Fibroblast of gingiva (primary cell): ENCODE results near the gene LIG1.

ENCODE experiments used
- DNase-seq: peaks from one replicate; pipeline ENCODE4 v3.0.0-alpha.2; 2011; ENCODE audit warnings: low read depth

The LIG1 gene

GRCh38 chr19:48169939-48170803 lies at the start of gene LIG1, which contains the start of gene ZSWIM9:
Gene LIG1, minus strand, starts transcription at chr19:48170344. Its CDS starts 4,778 bp downstream, at chr19:48165566.
Gene ZSWIM9, plus strand, starts transcription at chr19:48170680. Its CDS starts 1,123 bp downstream, at chr19:48171803.
- DNase-seq: peak; percentile 95

DNA sequence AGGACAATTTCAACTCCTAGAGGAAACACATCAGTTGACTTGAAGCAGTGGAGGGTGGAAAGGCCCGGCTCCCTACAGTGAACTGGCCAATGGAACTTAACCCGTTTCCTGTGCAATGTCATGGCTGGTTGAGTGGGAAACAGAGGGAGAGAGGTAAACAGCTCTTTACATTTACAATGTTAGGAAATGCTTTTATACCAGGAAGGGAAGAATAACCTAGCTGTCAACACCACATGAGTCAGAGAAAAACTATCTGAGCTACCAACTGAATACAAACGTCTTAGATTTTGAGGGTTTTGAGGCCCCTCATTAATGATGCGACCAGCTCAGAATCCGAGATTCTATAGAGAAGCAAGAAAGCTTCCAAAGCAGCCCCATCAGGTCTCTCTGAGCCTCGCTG lies 48.9 kb upstream of the LIG1 start:
- no peak for DNase-seq

- no peak for DNase-seq
Observed at GRCh38 chr19:48216933-48217332, 46.8 kb upstream of the LIG1 start.

DNA sequence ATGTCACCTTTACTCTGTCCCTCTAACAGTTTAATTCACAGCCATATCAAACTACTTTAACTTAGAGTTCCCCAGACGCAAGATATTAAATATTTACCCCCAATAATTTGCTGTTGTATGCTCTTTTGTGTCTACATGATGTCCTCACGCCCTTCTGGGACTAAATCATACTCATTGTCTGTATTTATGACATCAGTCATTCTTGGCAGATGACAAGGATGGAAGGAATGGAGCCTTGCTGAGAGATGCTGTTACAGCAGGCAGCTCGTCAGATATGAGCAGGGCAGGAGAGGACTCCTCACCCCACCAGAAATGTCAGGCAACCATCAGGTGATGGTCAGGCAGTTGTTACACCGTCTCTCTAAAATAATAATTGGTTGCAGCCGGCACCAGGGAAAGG lies 43.8 kb upstream of the LIG1 start:
- no peak for DNase-seq

DNA sequence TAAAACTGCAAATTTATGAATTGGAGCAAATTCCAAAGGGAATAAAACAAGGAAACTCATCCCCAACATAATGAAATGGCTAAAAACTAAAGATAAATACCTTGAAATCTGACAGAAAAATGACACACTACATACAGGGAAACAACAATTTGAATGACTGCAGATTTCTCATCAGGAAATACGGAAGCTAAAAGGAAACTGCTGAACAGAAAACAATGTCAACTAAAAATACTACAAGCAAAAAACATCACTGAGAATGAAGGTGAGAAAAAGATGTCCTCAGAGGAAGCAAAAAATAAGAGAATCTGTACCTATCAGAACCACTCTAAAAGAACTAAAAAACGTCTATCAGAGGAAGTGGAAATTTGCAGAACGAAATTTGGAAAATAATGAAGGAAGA lies 39.9 kb upstream of the LIG1 start:
- no peak for DNase-seq

DNA sequence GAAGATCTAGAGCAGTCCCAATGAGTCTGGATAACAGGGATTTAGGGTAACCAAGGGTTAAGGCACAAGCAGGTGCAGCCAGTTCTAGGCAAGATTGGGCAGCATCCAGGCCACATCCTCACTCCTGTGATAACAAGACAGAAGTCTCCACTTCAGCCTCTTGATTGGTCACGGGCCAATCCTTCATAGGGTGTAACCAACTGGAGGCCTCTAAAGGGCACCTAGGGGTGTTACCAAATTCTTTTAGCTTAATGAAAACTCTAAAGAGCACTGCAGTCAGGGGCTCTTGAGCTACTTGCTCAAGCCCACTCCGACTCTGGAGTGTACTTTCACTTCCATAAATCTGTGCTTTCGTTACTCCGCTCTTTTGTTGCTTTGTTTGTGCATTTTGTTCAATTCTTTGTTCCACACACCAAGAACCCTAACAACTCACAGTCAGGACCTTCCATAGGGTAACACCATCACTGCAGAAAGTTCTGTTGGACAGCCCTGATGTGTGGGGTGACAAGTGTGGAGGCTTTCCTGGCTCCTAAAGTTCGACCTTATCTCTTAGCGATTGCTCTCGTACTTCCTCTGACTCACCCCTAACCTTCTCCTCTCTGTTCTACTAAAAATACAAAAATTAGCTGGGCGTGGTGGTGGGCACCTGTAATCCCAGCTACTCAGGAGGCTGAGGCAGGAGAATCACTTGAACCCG lies 36.4 kb upstream of the LIG1 start:
- DNase-seq: no peak

DNA sequence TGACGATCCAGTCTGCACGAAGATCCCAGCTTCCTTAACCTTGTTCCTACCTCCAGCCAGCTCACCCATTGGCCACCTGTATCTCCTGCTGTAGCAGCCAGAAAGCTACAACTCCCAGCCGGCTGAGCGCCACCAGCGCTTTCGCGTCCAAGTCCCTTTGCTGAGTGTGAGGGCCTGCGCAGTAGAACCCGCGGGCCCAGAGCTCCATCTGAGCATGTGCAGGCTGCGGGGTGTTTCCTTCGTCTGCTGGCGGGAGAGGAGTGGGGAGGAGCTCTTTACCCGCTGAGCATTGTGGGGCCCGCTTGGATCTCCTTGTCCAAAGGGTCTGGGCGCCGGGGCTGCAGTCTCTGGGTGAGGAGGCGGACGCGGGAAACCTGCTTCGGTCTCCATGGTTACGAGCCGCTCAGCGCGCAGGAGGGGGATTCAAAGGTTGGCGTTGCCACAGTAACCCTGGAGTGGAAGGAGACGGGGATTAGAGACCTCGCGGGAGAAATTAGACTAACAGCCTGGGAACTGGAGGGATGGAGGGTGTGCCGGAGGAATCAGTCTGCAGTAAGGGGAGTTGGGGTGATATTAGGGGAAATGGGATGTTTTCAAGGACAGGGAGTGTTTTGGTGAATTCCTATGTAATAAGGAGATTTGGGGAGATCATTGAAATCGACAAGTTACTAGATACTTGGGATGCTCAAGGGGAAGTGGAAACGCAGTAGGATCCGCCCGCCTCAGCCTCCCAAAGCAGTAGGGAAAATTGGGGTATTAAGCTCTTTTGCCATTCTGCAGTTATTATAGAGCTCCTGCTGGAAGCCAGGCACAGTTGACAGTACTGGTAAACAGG lies 33.9 kb upstream of the LIG1 start:
- peak; percentile 89 for DNase-seq

DNA sequence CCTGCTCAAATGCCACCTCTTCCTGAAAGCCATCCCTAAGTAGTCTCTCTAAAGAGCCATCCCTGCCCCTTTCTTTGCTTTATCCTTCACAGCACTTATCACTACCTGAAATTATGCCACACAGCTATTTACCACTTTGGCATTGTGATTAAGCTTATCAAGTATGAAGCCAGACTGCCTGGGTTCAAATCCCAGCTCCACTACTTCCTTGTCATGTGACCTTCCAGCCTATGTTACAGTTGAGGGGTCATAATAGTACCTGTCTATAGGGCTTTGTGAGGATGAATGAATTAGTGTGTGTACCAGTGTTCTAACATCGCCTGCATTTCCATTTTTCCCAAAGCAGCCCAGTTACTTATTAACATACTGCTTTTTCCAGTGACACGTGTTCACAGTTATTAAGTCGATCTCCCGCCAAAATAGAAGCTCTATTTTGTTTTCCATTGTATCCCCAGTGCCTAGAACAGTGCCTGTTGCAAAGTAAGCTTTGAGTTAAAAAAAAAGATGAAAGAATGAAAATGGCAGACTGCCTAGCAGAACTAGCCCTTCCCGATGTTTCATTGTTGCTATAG lies 33.2 kb upstream of the LIG1 start:
- no peak for DNase-seq

DNA sequence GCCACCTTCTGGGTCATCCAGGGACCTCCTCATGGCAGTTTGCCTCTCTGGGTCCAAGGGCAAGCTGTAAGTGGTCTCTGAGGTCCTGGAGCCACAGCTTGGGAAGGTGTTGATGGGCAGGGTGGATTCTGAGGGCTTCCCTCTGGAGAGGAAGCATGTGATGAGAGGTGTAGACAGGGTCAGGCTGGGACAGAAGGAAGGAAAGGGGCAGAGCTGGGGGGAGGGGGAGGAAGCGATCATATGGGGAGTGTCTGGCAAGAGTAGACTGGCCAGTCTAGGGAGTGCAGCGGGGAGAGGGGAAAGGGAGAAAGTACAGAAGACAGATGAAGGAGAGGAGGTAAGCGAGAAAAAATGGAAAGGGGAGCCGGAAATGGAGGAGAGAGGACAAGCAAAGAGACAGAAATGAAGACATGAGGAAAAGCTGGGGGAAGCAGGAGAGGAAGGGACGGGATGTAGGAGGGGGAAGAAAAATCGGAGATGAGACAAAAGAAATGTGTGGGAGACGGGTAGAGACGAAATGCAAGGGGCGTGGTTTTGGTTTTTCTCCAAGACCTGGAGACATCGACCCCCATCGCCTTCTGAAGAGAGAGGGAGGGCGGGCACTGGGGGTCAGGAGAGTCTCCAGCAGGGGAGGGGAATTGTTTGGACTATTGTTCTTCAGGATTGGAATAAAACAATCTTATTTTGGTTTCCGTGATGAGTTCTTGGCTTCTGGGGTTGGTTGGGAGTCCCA lies 27.0 kb upstream of the LIG1 start:
- DNase-seq: no peak

- DNase-seq: no peak
Observed at GRCh38 chr19:48196321-48196763, 26.2 kb upstream of the LIG1 start.

DNA sequence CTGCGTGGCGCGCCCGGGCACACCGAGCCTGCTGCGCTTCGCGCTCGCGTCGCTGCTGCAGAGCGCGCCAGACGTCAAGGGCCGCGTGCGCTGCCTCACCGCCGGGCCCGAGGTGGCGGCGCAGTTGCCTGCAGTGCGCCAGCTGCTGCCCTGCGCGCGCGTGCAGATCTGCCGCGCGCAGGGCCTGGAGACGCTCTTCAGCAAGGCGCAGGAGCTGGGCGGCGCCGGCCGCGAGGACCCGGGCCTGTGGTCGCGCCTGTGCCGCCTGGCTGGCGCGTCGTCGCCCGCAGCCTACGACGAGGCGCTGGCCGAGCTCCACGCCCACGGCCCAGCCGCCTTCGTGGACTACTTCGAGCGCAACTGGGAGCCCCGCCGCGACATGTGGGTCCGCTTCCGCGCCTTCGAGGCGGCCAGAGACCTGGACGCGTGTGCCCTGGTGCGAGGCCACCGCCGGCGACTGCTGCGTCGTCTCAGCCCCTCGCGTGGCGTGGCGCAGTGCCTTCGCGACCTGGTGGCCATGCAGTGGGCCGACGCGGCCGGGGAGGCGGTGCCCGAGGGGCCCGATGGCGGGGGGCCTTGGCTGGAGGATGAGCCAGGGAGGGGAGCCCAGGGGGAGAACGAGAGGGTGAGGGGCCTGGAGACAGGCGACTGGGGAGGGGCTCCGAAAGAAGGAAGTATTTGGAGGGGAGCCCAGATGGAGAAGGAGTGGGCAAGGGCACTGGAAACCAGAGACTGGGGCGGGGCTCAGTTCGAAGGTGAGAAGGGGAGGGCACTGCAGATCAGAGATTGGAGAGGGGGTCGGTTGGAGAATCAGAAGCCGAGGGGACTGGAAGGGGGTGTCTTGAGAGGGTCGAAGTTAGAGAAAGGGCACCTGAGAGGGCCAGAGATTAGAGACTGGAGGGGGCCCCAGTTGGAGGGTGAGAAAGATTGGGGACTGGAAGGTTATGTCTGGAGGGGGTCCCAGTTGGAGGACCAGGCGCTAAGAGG lies 25.0 kb upstream of the LIG1 start:
- no peak for DNase-seq

DNA sequence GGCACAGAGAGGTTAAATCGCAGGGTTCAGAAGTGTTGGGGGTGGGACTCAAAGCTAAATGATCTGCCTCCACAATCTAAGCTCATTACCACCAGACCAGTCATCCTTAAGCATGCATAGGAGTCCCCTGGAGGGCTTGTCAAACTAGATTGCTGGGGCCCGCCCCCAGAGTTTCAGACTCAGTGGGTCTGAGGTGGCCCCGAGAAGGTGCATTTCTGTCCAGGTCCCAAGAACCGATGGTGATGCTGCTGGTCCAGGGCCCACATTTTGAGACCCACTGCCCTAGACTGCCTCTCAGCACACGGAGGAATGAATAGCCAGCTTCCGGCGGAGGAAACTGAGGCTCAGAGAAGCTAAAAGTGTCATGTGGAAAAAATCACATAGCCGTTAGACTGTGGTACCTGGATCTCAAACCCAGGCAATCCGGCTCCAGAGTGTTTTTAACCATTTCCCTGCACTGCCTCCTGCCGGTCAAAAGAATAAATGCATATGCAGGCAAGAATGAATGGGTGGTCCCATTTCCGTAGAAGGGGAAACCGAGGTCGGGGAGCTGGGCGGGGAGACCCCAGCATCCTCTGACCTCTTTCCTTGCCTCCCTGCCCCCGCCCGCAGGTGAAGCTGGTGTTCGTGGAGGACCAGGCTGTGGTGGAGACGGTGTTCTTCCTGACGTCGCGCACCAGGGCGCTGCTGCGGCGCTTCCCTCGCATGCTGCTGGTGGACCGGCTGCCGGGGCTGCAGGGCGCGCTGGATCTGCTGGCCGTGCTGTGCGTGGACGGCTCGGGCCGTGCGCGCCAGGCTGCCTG lies 24.1 kb upstream of the LIG1 start:
- DNase-seq: no peak

GRCh38 chr19:48192750-48193149 lies 22.6 kb upstream of the LIG1 start:
- DNase-seq: no peak

GRCh38 chr19:48190885-48191284 lies 20.7 kb upstream of the LIG1 start:
- no peak for DNase-seq

DNA sequence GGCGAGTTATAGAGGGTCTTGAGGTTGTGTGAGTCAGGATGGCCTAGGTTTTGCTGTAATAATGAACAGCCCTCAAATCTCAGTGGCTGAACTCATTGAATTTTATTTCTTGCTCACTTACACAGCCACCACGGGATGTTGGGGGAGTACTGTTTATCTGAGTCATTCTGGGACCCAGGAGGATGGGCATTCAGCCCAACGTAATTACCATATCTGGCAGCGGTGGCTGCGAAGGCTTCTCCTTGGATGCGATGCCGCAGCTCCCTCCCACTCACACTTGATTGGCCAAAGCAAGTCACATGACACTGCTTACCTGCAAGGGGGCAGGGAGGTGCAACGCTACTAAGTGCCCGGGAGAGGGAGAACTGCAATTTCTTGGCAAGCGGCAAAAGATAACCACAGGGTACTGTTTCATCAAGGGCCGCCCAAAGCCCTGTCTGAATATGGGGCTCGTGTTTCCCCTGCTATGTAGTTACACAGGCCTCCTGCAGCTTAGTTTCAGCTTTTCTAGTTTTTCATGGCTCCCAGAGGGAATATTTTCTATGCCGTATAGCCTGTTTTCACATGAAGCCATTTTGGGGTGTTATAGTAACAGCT lies 20.2 kb upstream of the LIG1 start:
- DNase-seq: peak; percentile 35

DNA sequence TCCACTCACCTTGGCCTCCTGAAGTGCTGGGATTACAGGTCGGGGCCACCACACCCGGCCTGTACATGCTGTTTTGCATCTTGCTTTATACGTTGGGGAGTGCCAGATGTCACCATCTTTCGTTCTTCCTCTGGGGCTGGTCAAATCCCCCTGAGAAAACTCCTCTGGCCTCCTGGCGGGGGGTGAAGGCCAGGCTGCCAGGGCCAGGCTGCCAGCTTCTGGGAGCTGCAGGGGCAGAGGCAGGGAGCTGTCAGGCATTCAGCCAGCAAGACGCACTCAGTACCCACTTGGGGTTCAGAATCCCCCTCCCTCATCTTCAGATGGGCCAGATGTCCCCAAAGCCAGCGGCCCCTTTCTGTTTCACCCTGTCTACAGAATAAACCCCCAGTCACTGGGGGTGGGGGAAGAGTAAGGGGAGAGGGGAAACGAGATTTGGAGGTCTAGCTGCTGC lies 16.4 kb upstream of the LIG1 start:
- DNase-seq: no peak

DNA sequence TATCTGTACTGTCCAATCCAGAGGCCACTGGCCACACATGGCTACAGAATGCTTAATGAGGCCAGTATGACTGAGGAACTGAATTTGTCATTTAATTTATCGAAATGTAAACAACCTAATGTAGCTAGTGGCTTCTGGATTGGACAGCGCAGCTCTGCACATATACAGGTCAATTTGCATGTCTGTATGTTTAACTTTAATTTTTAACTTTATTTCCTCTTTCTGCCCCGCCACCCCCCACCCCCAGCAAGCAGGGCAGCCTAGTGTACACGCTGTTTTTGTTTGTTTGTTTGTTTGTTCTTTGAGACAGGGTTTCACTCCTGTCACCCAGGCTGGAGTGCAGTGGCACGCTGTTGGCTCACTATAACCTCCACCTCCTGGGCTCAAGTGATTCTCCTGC lies 15.9 kb upstream of the LIG1 start:
- DNase-seq: no peak

DNA sequence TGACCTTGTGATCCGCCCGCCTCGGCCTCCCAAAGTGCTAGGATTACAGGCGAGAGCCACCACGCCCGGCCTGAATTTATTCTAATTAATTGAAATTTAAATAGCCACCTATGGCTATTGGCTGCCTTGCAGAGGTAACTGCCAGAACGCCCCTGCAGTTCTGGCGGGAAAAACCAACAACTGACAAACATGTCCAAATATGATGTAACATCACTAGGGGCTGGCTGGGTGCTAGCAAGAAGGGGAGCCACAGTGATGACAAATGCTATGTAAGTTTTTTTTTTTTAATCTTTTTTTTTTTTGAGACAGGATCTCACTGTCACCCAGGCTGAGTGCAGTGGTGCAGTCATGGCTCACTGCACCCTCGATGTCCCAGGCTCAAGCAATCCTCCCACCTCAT lies 13.2 kb upstream of the LIG1 start:
- no peak for DNase-seq

DNA sequence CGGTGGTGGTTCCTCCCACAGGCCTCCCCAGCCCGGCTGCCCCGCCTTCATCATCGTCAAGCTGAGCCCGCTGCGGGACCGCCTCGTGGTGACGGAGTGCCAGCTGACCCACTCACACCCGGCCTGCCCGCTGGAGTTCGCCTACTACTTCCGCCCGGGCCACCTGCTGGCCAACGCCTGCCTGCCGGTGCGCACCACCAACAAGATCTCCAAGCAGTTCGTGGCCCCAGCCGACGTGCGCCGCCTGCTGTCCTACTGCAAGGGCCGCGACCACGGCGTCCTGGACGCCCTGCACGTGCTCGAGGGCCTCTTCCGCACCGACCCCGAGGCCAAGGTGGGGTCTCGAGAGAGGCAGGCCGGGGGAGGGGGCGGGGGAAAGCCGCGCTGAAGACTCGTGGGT lies 12.3 kb upstream of the LIG1 start:
- no peak for DNase-seq
